HG03095 (cell line): ENCODE data around the gene LYPD5.
"Not testable (repeated sequence)": the region's sequence is repeated elsewhere in the genome, so short reads cannot be mapped to it uniquely, and the experiment has no call there.

Source experiments
- ATAC-seq: cut with Tn5 transposase; IDR thresholded peaks from one replicate; pipeline ENCODE4 v1.9.1; 2021; ENCODE audit warnings: moderate library complexity; ENCODE audit not compliant: unreplicated experiment

The LYPD5 gene

DNA sequence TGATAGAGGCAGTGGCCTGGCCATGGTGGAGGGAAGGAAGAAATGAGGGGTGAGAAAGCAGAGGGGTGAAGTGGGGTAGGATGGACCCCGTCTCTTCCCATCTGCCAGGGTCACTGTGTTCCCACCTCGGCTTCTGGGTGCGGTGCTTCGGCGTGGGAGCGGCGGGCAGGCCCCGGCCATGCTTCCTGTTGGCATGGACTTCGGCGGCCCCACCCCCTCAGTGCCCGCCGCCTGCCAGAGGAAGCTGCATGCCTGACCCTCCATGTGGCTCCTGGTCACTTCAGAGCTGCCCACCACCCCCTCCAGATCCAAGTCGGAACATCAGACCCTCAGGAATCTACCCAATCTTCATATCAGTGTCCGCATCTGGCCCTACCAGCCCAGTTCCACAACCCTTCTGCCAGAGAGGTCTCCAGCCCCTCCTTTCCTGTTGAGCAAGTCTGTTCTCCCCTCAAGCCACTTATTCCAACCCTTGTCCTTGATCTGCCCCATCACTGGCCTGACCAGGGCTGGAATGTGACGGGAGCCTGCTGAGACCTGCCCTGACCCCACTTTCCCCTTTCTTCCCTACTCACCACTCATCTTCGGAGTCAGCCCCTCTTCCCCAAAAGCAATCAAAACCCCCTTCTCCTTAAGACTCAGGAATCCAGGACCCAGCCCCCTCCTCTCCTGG is 23.0 kb downstream of the LYPD5 start:
- no peak for ATAC-seq

GRCh38 chr19:43778651-43779050 is 23.6 kb downstream of the LYPD5 start:
- no peak for ATAC-seq

DNA sequence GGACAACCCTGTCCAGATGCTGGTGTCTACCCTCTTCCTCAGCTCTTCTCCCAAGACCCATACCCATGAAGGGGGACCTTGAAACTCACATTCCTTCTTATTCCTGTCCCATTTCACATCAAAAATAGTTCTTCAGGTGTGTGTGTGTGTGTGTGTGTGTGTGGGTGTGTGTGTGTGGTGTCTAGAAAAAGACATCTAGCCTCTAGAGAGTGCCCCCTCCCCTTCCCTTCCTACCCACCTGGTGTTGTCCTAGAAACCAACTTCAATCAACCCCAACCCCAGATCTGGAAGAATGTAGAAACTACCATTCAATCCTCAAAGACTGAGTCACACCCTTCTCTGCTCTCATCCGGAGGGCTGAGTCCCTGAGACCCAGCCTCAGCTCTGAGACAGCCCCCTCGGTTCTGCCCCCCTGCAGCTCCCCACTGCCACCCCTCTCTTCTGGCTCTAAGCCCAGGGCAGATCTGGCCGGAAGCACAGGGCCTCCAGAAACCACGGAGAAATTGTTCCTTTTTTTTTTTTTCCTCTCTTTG is 25.0 kb downstream of the LYPD5 start:
- no peak for ATAC-seq

- ATAC-seq = no peak
Observed at GRCh38 chr19:43776286-43776685, 26.0 kb downstream of the LYPD5 start.

DNA sequence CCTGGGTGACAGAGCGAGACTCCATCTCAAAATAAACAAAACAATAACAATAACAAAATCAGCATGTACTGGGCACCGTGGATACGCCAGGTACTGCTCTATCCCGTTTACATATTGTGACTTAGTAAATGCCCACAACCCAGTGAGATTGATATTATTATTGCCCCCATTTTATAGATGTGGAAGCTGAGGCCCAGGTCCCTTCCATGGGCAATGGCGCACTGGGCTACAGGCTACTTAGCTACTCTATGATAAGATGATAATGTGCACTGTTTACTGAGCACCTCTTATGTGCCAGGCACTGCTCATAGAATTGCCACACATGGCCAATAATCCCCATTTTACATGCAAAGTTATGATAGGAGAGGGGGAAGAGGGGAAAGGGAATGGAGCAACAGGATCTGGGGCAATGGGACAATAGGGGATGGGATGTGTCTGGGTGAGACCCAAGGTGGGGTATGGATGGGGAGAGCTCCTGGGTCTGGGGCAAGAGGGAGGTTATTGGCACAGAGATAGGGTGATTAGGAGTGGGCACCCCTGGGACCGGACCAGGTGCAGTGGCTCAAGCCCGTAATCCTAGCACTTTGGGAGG is 26.9 kb downstream of the LYPD5 start:
- ATAC-seq = no peak

DNA sequence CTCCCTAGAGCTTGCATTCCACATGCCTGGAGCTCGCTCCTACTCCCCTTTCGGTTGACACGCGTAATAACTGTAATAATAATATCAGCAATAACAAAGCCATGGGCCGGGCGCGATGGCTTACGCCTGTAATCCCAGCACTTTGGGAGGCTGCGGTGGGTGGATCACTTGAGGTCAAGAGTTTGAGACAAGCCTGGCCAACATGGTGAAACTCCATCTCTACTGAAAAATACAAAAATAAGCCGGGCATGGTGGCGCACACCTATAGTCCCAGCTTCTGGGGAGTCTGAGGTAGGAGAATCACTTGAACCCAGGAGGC is 27.3 kb downstream of the LYPD5 start:
- ATAC-seq = not testable (repeated sequence)

- ATAC-seq = no peak
Observed at GRCh38 chr19:43774103-43774939, 27.9 kb downstream of the LYPD5 start.

- ATAC-seq = no peak
Observed at GRCh38 chr19:43773725-43774102, 28.5 kb downstream of the LYPD5 start.

DNA sequence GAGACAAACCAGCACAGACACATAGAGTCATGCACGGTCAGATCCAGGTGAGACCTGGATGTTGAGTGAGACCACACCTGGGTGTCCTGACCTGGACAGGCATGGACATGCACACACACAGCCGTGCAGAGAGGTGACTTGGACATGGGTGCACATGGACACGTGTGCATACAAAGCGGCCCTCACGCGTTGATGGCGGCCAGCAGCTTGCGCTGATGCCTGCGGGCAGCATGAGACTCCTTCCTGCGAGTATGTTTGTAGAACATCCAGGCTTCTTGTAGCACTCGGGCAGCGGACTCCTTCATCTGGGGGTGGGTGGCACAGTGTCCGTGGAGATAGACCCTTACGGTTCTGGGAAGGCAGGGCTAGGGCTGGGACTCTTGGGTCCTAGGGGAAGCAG is 33.0 kb downstream of the LYPD5 start:
- ATAC-seq = no peak

- no peak for ATAC-seq
Observed at GRCh38 chr19:43768273-43769050, 33.8 kb downstream of the LYPD5 start.

DNA sequence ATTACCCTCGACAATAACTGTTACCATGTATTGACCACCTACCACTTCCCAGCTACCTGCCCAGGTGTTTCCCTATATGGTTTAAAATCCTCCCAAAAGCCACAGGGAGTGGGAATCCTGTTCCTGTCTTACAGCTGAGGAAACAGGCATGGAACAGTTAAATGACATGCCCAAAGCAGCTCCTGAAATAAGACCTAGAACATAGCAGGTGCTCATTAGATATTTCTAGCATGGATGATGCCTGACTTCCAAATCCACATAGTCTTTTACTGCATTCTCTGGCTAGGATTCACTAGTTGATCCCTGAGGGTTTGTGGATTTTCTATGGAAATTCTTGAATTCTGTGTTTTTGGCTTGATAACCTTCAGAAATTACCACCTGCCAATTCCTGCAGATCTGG is 34.4 kb downstream of the LYPD5 start:
- ATAC-seq = no peak

GRCh38 chr19:43767316-43767715 is 34.9 kb downstream of the LYPD5 start:
- no peak for ATAC-seq

- no peak for ATAC-seq
Observed at GRCh38 chr19:43766755-43767043, 35.5 kb downstream of the LYPD5 start.

- peak; percentile 51 for ATAC-seq
Observed at GRCh38 chr19:43765109-43765876, 37.0 kb downstream of the LYPD5 start.

DNA sequence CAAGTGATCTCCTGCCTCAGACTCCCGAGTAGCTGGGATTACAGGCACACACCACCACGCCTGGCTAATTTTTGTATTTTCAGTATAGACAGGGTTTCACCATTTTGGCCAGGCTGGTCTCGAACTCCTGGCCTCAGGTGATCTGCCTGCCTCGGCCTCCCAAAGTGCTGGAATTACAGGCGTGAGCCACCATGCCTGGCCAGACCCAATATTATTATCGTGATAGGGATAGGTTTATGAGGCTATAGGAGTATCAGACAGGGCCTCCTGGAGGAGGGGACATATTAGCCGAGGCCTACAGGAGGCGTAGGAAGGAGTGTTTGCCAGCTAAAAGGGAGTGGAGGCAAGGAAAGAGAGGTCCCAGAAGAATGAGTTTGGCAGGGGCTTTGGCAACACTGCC is 37.6 kb downstream of the LYPD5 start:
- ATAC-seq = not testable (repeated sequence)

DNA sequence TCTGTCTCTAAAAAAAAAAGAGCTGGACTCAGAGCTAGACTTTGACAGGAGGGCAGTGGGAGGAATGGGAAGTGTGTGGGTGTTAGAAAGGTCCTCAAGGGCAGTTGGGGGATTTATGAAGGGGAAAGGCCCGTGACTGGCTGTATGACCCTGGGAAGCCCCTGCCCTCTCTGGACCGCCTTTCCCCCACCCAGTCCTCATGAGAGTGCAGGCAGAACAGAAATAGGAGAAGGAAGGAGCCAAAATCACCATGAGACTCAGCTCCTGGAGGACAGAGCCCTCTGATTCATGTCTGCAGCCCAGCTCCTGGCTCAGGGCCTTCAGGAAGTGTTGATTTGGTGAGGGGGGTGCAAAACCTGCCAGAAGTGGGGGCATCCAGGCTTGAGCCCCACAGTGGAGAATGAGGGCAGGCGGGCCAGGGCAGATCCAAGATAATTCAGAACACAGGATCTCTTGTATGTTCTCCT is 38.7 kb downstream of the LYPD5 start:
- no peak for ATAC-seq

GRCh38 chr19:43762814-43763213 is 39.4 kb downstream of the LYPD5 start:
- no peak for ATAC-seq

DNA sequence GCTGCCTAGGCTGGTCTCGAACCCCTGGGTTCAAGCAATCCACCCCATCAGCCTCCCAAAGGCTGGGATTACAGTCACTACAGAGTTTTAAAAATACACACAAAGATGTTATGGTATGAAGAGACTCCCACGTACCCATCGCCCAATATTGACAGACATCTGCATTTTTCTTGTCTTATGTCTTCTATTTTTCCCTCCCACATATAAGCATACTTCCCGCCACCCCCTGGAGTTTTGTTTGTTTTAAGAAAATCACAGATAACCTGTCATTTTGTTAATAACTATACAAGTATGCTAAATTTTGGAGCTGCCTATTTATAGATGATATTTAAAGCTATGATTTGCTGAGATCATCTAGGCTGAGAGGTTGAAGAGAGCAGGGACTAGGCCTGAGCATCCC is 41.3 kb downstream of the LYPD5 start:
- no peak for ATAC-seq

DNA sequence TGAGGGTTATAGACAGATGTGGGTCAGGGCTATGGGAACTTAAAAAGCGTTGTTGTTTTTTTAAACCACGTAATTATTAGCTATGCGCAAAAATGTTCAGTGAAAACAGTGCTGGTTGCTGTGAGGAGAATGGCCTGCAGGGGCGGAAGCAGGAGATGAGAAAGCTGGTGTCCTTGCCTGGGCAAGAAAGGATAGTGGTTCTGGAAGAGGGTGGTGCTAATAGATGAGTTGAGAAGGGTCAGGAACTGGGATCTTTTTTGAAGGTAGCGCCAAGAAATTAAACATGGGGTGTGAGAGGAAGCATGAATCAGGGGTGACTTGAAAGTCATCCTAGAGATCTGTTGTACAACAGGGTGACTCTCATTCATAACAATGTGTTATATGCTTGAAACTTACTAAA is 42.7 kb downstream of the LYPD5 start:
- no peak for ATAC-seq

DNA sequence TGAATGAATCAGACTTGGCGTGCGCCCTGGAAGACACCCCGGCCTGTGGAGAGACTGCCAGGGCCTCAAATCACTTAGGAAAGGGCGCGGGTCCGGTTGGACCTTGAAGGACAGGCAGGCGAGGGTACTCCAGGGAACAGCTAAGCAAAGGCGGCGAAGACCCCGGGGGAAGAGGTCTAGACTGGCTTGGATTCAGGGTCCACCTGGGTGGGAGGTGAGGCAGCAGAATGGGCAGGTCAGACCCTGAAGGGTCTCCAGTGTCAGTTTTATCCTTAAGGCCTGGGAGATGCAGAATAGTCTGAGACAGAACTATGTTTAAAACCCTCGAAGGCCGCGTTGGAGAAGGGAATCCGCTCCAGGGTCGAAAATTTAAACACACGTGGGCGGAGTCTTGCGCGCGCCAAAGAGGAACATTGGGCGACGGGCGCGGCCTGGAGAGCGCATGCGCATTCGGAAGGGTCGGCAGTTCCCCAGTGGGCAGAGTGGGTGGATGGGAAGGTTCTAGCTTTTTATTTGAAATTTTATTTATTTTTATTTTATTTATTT is 46.9 kb downstream of the LYPD5 start:
- ATAC-seq = no peak
